DOHH2 (cell line): Measurements from ENCODE around the gene CNKSR3.

Experiments
- CTCF ChIP-seq: fragments of 200-600 bp; sonication (generic); IDR thresholded peaks from one replicate; pipeline ENCODE4 v1.5.1; 2014; ENCODE audit warnings: antibody characterized with exemption, mild to moderate bottlenecking, low read depth, low read length; ENCODE audit not compliant: poor library complexity, severe bottlenecking
- EZH2phosphoT487 ChIP-seq: fragments of 200-600 bp; sonication (generic); IDR thresholded peaks from 2 replicates; pipeline ENCODE4 v1.6.1; 2017; ENCODE audit warnings: borderline replicate concordance, mild to moderate bottlenecking, antibody characterized with exemption, low read length, moderate library complexity, mixed read lengths

DNA sequence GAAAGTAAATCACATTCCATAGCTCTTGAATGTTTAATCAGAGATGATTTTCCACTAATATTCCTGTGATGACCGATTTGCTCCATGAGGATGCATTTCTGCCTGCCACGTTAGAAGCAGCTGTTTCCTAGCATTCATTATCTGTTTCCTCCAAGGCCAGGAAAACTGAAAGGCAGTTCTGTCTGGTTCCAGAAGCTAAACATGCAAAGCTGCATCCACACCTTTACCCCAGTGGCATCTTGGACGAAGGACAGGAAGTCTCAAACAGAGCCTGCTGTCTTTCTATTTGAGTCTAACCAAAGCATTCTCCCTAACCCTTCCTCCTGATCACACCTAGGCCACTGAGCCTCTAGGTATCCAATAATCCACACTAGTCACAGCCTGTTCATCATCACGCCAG, 27.6 kb downstream of the CNKSR3 start:
- TF ChIP-seq CTCF (no peak), EZH2phosphoT487 (no peak)
